HL-60 (cell line): Measurements from ENCODE around the gene DOK7.

ENCODE experiments used
- GABPA ChIP-seq: IDR thresholded peaks from 2 replicates; pipeline ENCODE4 v1.6.1; 2012; ENCODE audit warnings: low read depth
- POLR2AphosphoS5 ChIP-seq: IDR thresholded peaks from 2 replicates; pipeline ENCODE4 v1.6.1; 2012; ENCODE audit warnings: low read depth
- SPI1 ChIP-seq: IDR thresholded peaks from 2 replicates; pipeline ENCODE4 v1.6.1; 2012; ENCODE audit warnings: low read depth, mild to moderate bottlenecking, borderline replicate concordance
- TF ChIP-seq, protein P1 (sequence below): IDR thresholded peaks from 2 replicates; pipeline ENCODE4 v1.6.1; 2012; ENCODE audit warnings: low read depth; ENCODE audit not compliant: insufficient replicate concordance
- TF ChIP-seq, protein P2 (sequence below): IDR thresholded peaks from one replicate; pipeline ENCODE4 v1.5.1; 2011; ENCODE audit warnings: low read length, control low read depth, inconsistent platforms; ENCODE audit not compliant: insufficient read depth

DNA sequence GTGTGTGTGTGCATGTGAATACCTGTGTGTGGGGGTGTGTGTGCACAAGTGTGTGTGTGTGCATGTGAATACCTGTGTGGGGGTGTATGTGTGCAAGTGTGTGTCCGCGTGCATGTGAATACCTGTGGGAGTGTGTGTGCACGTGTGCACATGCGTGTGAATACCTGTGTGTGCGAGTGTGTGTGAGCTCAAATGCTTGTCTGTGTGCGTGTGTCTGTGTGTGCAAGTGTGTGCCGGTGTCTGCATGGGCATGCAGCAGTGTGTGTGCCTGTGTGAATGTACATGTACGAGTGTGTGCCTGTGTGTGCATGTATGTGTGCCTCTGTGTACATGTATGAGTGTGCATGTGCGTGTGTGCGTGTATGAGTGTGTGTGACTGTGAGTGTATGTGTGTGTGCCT, 5.0 kb downstream of the DOK7 start:
- TF ChIP-seq, protein P1, sequence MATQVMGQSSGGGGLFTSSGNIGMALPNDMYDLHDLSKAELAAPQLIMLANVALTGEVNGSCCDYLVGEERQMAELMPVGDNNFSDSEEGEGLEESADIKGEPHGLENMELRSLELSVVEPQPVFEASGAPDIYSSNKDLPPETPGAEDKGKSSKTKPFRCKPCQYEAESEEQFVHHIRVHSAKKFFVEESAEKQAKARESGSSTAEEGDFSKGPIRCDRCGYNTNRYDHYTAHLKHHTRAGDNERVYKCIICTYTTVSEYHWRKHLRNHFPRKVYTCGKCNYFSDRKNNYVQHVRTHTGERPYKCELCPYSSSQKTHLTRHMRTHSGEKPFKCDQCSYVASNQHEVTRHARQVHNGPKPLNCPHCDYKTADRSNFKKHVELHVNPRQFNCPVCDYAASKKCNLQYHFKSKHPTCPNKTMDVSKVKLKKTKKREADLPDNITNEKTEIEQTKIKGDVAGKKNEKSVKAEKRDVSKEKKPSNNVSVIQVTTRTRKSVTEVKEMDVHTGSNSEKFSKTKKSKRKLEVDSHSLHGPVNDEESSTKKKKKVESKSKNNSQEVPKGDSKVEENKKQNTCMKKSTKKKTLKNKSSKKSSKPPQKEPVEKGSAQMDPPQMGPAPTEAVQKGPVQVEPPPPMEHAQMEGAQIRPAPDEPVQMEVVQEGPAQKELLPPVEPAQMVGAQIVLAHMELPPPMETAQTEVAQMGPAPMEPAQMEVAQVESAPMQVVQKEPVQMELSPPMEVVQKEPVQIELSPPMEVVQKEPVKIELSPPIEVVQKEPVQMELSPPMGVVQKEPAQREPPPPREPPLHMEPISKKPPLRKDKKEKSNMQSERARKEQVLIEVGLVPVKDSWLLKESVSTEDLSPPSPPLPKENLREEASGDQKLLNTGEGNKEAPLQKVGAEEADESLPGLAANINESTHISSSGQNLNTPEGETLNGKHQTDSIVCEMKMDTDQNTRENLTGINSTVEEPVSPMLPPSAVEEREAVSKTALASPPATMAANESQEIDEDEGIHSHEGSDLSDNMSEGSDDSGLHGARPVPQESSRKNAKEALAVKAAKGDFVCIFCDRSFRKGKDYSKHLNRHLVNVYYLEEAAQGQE = no peak
- TF ChIP-seq, protein P2, sequence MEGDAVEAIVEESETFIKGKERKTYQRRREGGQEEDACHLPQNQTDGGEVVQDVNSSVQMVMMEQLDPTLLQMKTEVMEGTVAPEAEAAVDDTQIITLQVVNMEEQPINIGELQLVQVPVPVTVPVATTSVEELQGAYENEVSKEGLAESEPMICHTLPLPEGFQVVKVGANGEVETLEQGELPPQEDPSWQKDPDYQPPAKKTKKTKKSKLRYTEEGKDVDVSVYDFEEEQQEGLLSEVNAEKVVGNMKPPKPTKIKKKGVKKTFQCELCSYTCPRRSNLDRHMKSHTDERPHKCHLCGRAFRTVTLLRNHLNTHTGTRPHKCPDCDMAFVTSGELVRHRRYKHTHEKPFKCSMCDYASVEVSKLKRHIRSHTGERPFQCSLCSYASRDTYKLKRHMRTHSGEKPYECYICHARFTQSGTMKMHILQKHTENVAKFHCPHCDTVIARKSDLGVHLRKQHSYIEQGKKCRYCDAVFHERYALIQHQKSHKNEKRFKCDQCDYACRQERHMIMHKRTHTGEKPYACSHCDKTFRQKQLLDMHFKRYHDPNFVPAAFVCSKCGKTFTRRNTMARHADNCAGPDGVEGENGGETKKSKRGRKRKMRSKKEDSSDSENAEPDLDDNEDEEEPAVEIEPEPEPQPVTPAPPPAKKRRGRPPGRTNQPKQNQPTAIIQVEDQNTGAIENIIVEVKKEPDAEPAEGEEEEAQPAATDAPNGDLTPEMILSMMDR = no peak
- no peak for TF ChIP-seq SPI1
- TF ChIP-seq GABPA = no peak
- TF ChIP-seq POLR2AphosphoS5 = no peak
